Stimulated activated CD8-positive, alpha-beta memory T cell treated with anti-CD3 and anti-CD28 coated beads, Interleukin-15, amount 100 ng/mL, for 24 hours (primary cell): ENCODE measurements around the gene COA1.
"Not testable (repeated sequence)": the region's sequence is repeated elsewhere in the genome, so short reads cannot be mapped to it uniquely, and the experiment has no call there.

Experiments used
- DNase-seq: peaks from one replicate; pipeline ENCODE4 v3.0.0-alpha.2; 2020; ENCODE audit warnings: low read depth

The COA1 gene

GRCh38 chr7:43758029-43758821, 28.9 kb upstream of the COA1 start, which contains the start of gene BLVRA:
Gene BLVRA (plus strand): TSS chr7:43758680. CDS start chr7:43771159, 12,479 bp downstream.
- DNase-seq: peak; percentile 25

GRCh38 chr7:43757073-43757720, 27.9 kb upstream of the COA1 start:
- DNase-seq: no peak

GRCh38 chr7:43756368-43757072, 27.2 kb upstream of the COA1 start:
- no peak for DNase-seq

- no peak for DNase-seq
These were observed 25.3 kb upstream of the COA1 start for GRCh38 chr7:43754596-43754995.

GRCh38 chr7:43753843-43754242, 24.5 kb upstream of the COA1 start:
- no peak for DNase-seq

GRCh38 chr7:43753271-43753810, 24.0 kb upstream of the COA1 start:
- no peak for DNase-seq

- DNase-seq: no peak
These were observed 23.1 kb upstream of the COA1 start for GRCh38 chr7:43752411-43752810.

GRCh38 chr7:43750016-43750887, 20.9 kb upstream of the COA1 start:
- DNase-seq: no peak

GRCh38 chr7:43749383-43749940, 20.1 kb upstream of the COA1 start:
- DNase-seq: no peak

GRCh38 chr7:43747328-43748105, 18.2 kb upstream of the COA1 start:
- no peak for DNase-seq

- no peak for DNase-seq
These were observed 13.4 kb upstream of the COA1 start for GRCh38 chr7:43742692-43743091.

GRCh38 chr7:43737467-43738127, 8.3 kb upstream of the COA1 start:
- DNase-seq: no peak

- no peak for DNase-seq
These were observed 6.7 kb upstream of the COA1 start for GRCh38 chr7:43735802-43736603.

GRCh38 chr7:43735403-43735801, 6.1 kb upstream of the COA1 start:
- no peak for DNase-seq

- DNase-seq: not testable (repeated sequence)
These were observed 5.4 kb upstream of the COA1 start for GRCh38 chr7:43734575-43735332.

GRCh38 chr7:43731494-43731893, 2.2 kb upstream of the COA1 start:
- DNase-seq: not testable (repeated sequence)

- DNase-seq: no peak
These were observed 563 bp upstream of the COA1 start for GRCh38 chr7:43729924-43730248.

- DNase-seq: no peak
These were observed 1.8 kb downstream of the COA1 start for GRCh38 chr7:43727494-43727893.
